H1 (cell line): ENCODE results near the gene KCNMB1. TPM values are rescaled to one million over a fixed set of nuclear protein-coding genes. Genes with fewer than 3 reads are reported as not detected.

Source experiments
- ASH2L ChIP-seq: fragments of 200-600, 300-600 bp; sonication (generic); IDR thresholded peaks from one replicate; pipeline ENCODE4 v1.7.1; 2017; ENCODE audit warnings: low read length
- CTCF ChIP-seq, 3 experiments: IDR thresholded peaks; 1 replicate in 2 of 3; 2 replicates in 1 of 3; pipeline versions ENCODE4 v1.5.1 to v1.6.1; 2011; ENCODE audit warnings: low read length in 3 of 3, mild to moderate bottlenecking in 3 of 3, inconsistent platforms in 2 of 3, low read depth in 1 of 3, moderate library complexity in 1 of 3; ENCODE audit not compliant: insufficient read depth in 1 of 3; ENCODE audit errors: control extremely low read depth in 1 of 3
- MAFK ChIP-seq: IDR thresholded peaks from 2 replicates; pipeline ENCODE4 v1.6.1; 2012; ENCODE audit warnings: low read depth, mild to moderate bottlenecking, improper control_type of control experiment, low read length
- NRF1 ChIP-seq: IDR thresholded peaks from 2 replicates; pipeline ENCODE4 v1.6.1; 2011; ENCODE audit warnings: mild to moderate bottlenecking, low read depth, low read length, improper control_type of control experiment
- RAD21 ChIP-seq, 2 experiments: IDR thresholded peaks in 1 of 2; conservative IDR thresholded peaks in 1 of 2; 2 replicates each; pipeline ENCODE4 v1.6.1; 2011; ENCODE audit warnings: low read depth in 2 of 2, low read length in 2 of 2, improper control_type of control experiment in 1 of 2, inconsistent platforms in 1 of 2, mild to moderate bottlenecking in 1 of 2, moderate library complexity in 1 of 2
- SIX5 ChIP-seq: IDR thresholded peaks from 2 replicates; pipeline ENCODE4 v1.6.1; 2011; ENCODE audit warnings: mild to moderate bottlenecking, low read depth, low read length
- YY1 ChIP-seq: IDR thresholded peaks from 2 replicates; pipeline ENCODE4 v1.6.1; 2011; ENCODE audit warnings: low read depth, mild to moderate bottlenecking, low read length
- ZNF274 ChIP-seq: IDR thresholded peaks from 2 replicates; pipeline ENCODE4 v1.7.0; 2012; ENCODE audit warnings: low read length, borderline replicate concordance; ENCODE audit errors: extremely low read depth
- polyA plus RNA-seq, 7 experiments: library from polyadenylated mRNA; depleted of rRNA in 3 of 7; stranded (reverse) in 5 of 7; unstranded in 2 of 7; fragments of >200 nt in 5 of 7; fragments of 200-250 nt in 2 of 7; gene quantifications; 1 replicate in 5 of 7; 2 replicates in 1 of 7; 4 replicates in 1 of 7; pipeline versions ENCODE4 v1.2.1 to v1.2.3, GENCODE V29; 2011 to 2013; ENCODE audit warnings: missing spikeins in 2 of 7, mixed read lengths in 2 of 7
- total RNA-seq: library from RNA; stranded (reverse); fragmentation: NEBNext Ultra II Directional; extraction: Animal tissue kit (Norgen Biotek cat#: 25700); gene quantifications from 2 replicates; pipeline ENCODE4 v1.2.1, GENCODE V29; 2021

KCNMB1 gene
- total and polyA plus RNA-seq, 2 of the 8 experiments (the other 6 are each of a cell fraction or from before 2014, with no cell fraction given), result 0.08 to 0.19 TPM

- TF ChIP-seq CTCF (IDR thresholded peaks at IDR 0.05; ENCODE audit: control extremely low read depth in 1 of 3, insufficient read depth in 1 of 3, low read depth in 1 of 3, low read length in 3 of 3) (no peak), ZNF274 (no peak), MAFK (no peak), ASH2L (no peak), NRF1 (no peak), SIX5 (no peak), YY1 (no peak), RAD21 (IDR thresholded peaks at IDR 0.05 in 1 of 2, conservative IDR thresholded peaks at IDR 0.05 in 1 of 2; ENCODE audit: low read depth in 2 of 2, low read length in 2 of 2) (no peak)
Observed at GRCh38 chr5:170437621-170438375, 48.6 kb upstream of the KCNMB1 start (continued).
